HCT116 (cell line): ENCODE results near the gene ABCA8. TPM values are rescaled to one million over a fixed set of nuclear protein-coding genes. Genes with fewer than 3 reads are reported as not detected.

Source experiments
- ATAC-seq: fragments of 200-7000 bp; cut with Tn5 transposase; 2 replicates; pipeline ENCODE4 v1.9.1; 2020; ENCODE audit warnings: mild to moderate bottlenecking, moderate library complexity
- BruUV-seq: library from RNA; stranded (reverse); fragments of 400-500 nt; replicated peaks from 2 replicates; lab custom pipeline; 2021; lab: Mats Ljungman, UMichigan
- CTCF ChIA-PET: fragments of 300-600 bp; sonication (Branson Sonifier 250); formaldehyde crosslinking; loops from one replicate; lab custom pipeline; 2021; ENCODE audit warnings: antibody characterized with exemption; lab: Charles Lee
- POLR2A ChIA-PET: fragments of 300-600, 350-600 bp; sonication (Branson Sonifier 250); formaldehyde crosslinking; loops from one replicate; lab custom pipeline; 2021; ENCODE audit warnings: antibody characterized with exemption; lab: Charles Lee
- RAD21 ChIA-PET, 2 experiments: fragments of 300-600 bp; sonication (Branson Sonifier 250); formaldehyde crosslinking; loops; one replicate each; lab custom pipeline; 2023; ENCODE audit warnings: low total read pairs in 2 of 2; ENCODE audit not compliant: uncharacterized antibody in 2 of 2, unreplicated experiment in 2 of 2, low non-redundant PET in 1 of 2; lab: Charles Lee
- DNase-seq: peaks from one replicate; pipeline ENCODE4 v3.0.0-alpha.2; 2010; ENCODE audit warnings: low read depth, low spot score
- H2AFZ ChIP-seq: fragments of 200-600 bp; shearing (Covaris generic), sonication (generic); 2 replicates; pipeline ENCODE4 v1.6.1; 2017; ENCODE audit warnings: low read depth, mixed run types, mixed read lengths, antibody characterized with exemption, low read length; ENCODE audit not compliant: poor library complexity, severe bottlenecking
- H3K27ac ChIP-seq: 2 replicates; pipeline ENCODE4 v1.5.1; 2012; ENCODE audit warnings: low read depth, low read length
- H3K27me3 ChIP-seq: fragments of 200-600 bp; sonication (generic); 2 replicates; pipeline ENCODE4 v1.6.1; 2016; ENCODE audit warnings: mixed run types, low read length, mixed read lengths; ENCODE audit not compliant: insufficient read depth
- H3K36me3 ChIP-seq, 2 experiments: fragments of 200-500 bp in 1 of 2; fragments of 200-600 bp in 1 of 2; sonication (Bioruptor generic) in 1 of 2; sonication (generic) in 1 of 2; 2 replicates each; pipeline versions ENCODE4 v1.5.1 to v1.6.1; 2014 to 2016; ENCODE audit warnings: low read length in 2 of 2, inconsistent platforms in 1 of 2, mixed read lengths in 1 of 2, mixed run types in 1 of 2; ENCODE audit not compliant: insufficient read depth in 2 of 2, control insufficient read depth in 1 of 2
- H3K4me1 ChIP-seq, 2 experiments: fragments of 200-600 bp in 1 of 2; sonication (generic) in 1 of 2; 2 replicates each; pipeline versions ENCODE4 v1.5.1 to v1.6.1; 2012 to 2017; ENCODE audit warnings: low read length in 2 of 2, inconsistent platforms in 1 of 2, mild to moderate bottlenecking in 1 of 2, mixed read lengths in 1 of 2, mixed run types in 1 of 2, moderate library complexity in 1 of 2; ENCODE audit not compliant: insufficient read depth in 2 of 2, control insufficient read depth in 1 of 2
- H3K4me2 ChIP-seq: fragments of 200-600 bp; sonication (generic); 2 replicates; pipeline ENCODE4 v1.6.1; 2017; ENCODE audit warnings: mixed run types, low read length, mixed read lengths
- H3K4me3 ChIP-seq, 2 experiments: fragments of 200-600 bp in 1 of 2; sonication (generic) in 1 of 2; replicated peaks in 1 of 2; 2 replicates each; pipeline ENCODE4 v1.5.1; 2011 to 2016; ENCODE audit warnings: low read length in 2 of 2, control low read depth in 1 of 2, low read depth in 1 of 2, mild to moderate bottlenecking in 1 of 2, mixed read lengths in 1 of 2, mixed run types in 1 of 2
- H3K79me2 ChIP-seq: fragments of 200-600 bp; sonication (generic); 2 replicates; pipeline ENCODE4 v1.6.1; 2017; ENCODE audit warnings: mild to moderate bottlenecking, mixed run types, low read length, moderate library complexity, mixed read lengths; ENCODE audit not compliant: insufficient read depth
- H3K9ac ChIP-seq: fragments of 200-600 bp; sonication (generic); 2 replicates; pipeline ENCODE4 v1.6.1; 2016; ENCODE audit warnings: low read length, mixed read lengths
- H3K9me2 ChIP-seq: fragments of 200-600 bp; sonication (generic), shearing (Covaris generic); 2 replicates; pipeline ENCODE4 v1.6.1; 2017; ENCODE audit warnings: mixed run types, mild to moderate bottlenecking, moderate library complexity; ENCODE audit not compliant: insufficient read depth
- H3K9me3 ChIP-seq, 2 experiments: fragments of 200-500 bp in 1 of 2; fragments of 200-600 bp in 1 of 2; sonication (Bioruptor generic) in 1 of 2; sonication (generic) in 1 of 2; 2 replicates each; pipeline ENCODE4 v1.6.1; 2014 to 2017; ENCODE audit warnings: low read length in 2 of 2, mixed read lengths in 2 of 2, inconsistent platforms in 1 of 2, low read depth in 1 of 2, mild to moderate bottlenecking in 1 of 2, mixed run types in 1 of 2, moderate library complexity in 1 of 2; ENCODE audit not compliant: control insufficient read depth in 1 of 2, insufficient read depth in 1 of 2
- H4K20me1 ChIP-seq: fragments of 200-600 bp; sonication (generic), shearing (Covaris generic); 2 replicates; pipeline ENCODE4 v1.6.1; 2017; ENCODE audit warnings: mixed run types, mild to moderate bottlenecking, moderate library complexity; ENCODE audit not compliant: insufficient read depth
- ATF3 ChIP-seq: IDR thresholded peaks from 2 replicates; pipeline ENCODE4 v1.6.1; 2012
- CBX3 ChIP-seq: IDR thresholded peaks from 2 replicates; pipeline ENCODE4 v1.6.1; 2012; ENCODE audit warnings: low read depth
- CEBPB ChIP-seq: IDR thresholded peaks from 2 replicates; pipeline ENCODE4 v1.6.1; 2012; ENCODE audit warnings: low read depth
- EGR1 ChIP-seq: IDR thresholded peaks from 2 replicates; pipeline ENCODE4 v1.6.1; 2012; ENCODE audit warnings: low read depth
- EZH2 ChIP-seq: fragments of 200-600 bp; sonication (generic); IDR thresholded peaks from 2 replicates; pipeline ENCODE4 v1.6.1; 2017; ENCODE audit warnings: antibody characterized with exemption, mixed run types
- FOSL1 ChIP-seq: IDR thresholded peaks from 2 replicates; pipeline ENCODE4 v1.6.1; 2012; ENCODE audit warnings: low read depth
- JUND ChIP-seq: IDR thresholded peaks from 2 replicates; pipeline ENCODE4 v1.6.1; 2012
- MAX ChIP-seq: IDR thresholded peaks from 2 replicates; pipeline ENCODE4 v1.6.1; 2012
- POLR2AphosphoS5 ChIP-seq: IDR thresholded peaks from 2 replicates; pipeline ENCODE4 v1.6.1; 2011; ENCODE audit warnings: mild to moderate bottlenecking, low read depth, low read length, moderate library complexity
- RAD21 ChIP-seq: IDR thresholded peaks from 2 replicates; pipeline ENCODE4 v1.6.1; 2012; ENCODE audit warnings: low read depth, mild to moderate bottlenecking
- REST ChIP-seq: IDR thresholded peaks from 2 replicates; pipeline ENCODE4 v1.6.1; 2012; ENCODE audit warnings: low read depth
- SP1 ChIP-seq: IDR thresholded peaks from 2 replicates; pipeline ENCODE4 v1.6.1; 2012; ENCODE audit warnings: low read depth
- SRF ChIP-seq: IDR thresholded peaks from 2 replicates; pipeline ENCODE4 v1.6.1; 2012; ENCODE audit warnings: low read depth
- TCF7L2 ChIP-seq: IDR thresholded peaks from 2 replicates; pipeline ENCODE4 v1.7.0; 2011; ENCODE audit warnings: borderline replicate concordance, inconsistent platforms; ENCODE audit not compliant: insufficient read depth, insufficient read length; ENCODE audit errors: extremely low read depth
- ZBTB33 ChIP-seq: IDR thresholded peaks from 2 replicates; pipeline ENCODE4 v1.6.1; 2011; ENCODE audit warnings: mild to moderate bottlenecking, low read length, moderate library complexity; ENCODE audit not compliant: insufficient replicate concordance; ENCODE audit errors: extremely low read depth
- ZNF274 ChIP-seq: fragments of 200-500 bp; sonication (Bioruptor generic); IDR thresholded peaks from 2 replicates; pipeline ENCODE4 v1.6.1; 2014; ENCODE audit warnings: mild to moderate bottlenecking, low read depth, low read length, inconsistent platforms
- intact Hi-C: fragments of 100-400 bp; cut with micrococcal nuclease; formaldehyde crosslinking; loops from 2 replicates; pipeline ENCODE4 v1.10.0; 2022
- total RNA-seq: library from RNA; stranded (reverse); gene quantifications from one replicate; pipeline ENCODE4 v1.2.1, GENCODE V29; 2021; ENCODE audit not compliant: unreplicated experiment

Gene ABCA8
- total RNA-seq, 1 experiment from 2014 or later, result 0.44 TPM

- Histone ChIP-seq H3K4me3 (no peak overlapping the region), H3K9me3 (no peaks in the 10 kb centered on the region), H2AFZ (no peak overlapping the region), H3K27ac (no peak overlapping the region), H3K9ac (no peak overlapping the region), H3K79me2 (no peaks in the 10 kb centered on the region), H4K20me1 (no peaks in the 10 kb centered on the region), H3K4me2 (no peak overlapping the region), H3K4me1 (no peaks in the 10 kb centered on the region), H3K27me3 (no peaks in the 10 kb centered on the region), H3K9me2 (no peaks in the 10 kb centered on the region), H3K36me3 (no peaks in the 10 kb centered on the region)
- intact Hi-C loops, result no loop called here
- ChIA-PET POLR2A (no interaction called here), RAD21 (no interaction called here), CTCF (no interaction called here)
- no peak for ATAC-seq
- no peak for TF ChIP-seq JUND
- TF ChIP-seq EZH2, result no peak
- TF ChIP-seq FOSL1, result no peak
- TF ChIP-seq SP1, result no peak
- no peak for TF ChIP-seq POLR2AphosphoS5
- TF ChIP-seq REST, result no peak
- TF ChIP-seq TCF7L2, result no peak
- no peak for TF ChIP-seq MAX
- TF ChIP-seq CEBPB, result no peak
- TF ChIP-seq CBX3, result no peak
- TF ChIP-seq RAD21, result no peak
- TF ChIP-seq ZBTB33, result no peak
- TF ChIP-seq EGR1, result no peak
- no peak for TF ChIP-seq ZNF274
- no peak for TF ChIP-seq ATF3
- TF ChIP-seq SRF, result no peak
- no TSS peak for BruUV-seq
- no peak for DNase-seq
These were observed 83.7 kb downstream of the ABCA8 start for GRCh38 chr17:68871447-68871846.
